Vagina (tissue), 2 donors: ENCODE results near the gene RFK.

Source experiments
- POLR2AphosphoS5 ChIP-seq, 2 donors: sonication (generic); formaldehyde crosslinking; IDR thresholded peaks; one replicate each; pipeline ENCODE4 v1.9.0; 2017; ENCODE audit warnings: antibody characterized with exemption in 2 of 2, mild to moderate bottlenecking in 2 of 2, low read depth in 1 of 2; ENCODE audit not compliant: insufficient read depth in 1 of 2
- TF ChIP-seq, protein P1 (sequence below), 3 experiments: fragments of 450-650 bp in 2 of 3; fragments of 200-600 bp in 1 of 3; sonication (generic) in 1 of 3; IDR thresholded peaks; one replicate each; pipeline ENCODE4 v1.5.1; 2017 to 2019; ENCODE audit warnings: antibody characterized with exemption in 3 of 3, mild to moderate bottlenecking in 2 of 3, moderate library complexity in 2 of 3

DNA sequence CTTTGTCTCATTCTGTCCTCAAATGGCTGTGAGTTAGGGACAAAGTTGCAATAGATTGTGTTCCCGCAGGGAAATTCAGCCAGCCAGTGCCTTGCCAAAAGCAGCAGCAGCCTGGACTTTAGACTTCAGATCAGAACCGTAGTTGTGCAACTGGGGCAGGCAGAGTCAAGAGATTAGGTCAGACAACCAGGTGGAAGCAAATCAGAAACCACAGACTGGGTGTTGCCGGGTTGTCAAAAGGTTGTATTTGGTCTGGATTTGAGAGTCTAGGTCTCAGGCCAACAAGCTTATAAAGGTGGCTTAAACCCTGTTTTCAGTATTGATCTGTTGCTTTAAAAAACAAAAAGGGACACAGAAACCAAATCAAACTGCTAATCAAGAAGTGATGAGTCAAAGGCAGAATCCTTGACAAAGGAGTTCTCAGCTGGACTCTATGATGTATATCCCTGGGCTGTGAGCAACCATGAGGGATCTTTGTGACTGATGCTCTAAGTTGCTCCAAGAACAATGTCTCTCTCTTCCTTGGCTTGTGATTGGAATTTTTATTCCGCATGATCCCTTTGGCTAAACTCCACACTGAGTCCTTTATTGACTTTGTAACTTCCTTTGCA, 20.9 kb downstream of the RFK start:
- no peak for TF ChIP-seq POLR2AphosphoS5 (IDR thresholded peaks at IDR 0.05; ENCODE audit: insufficient read depth in 1 of 2, low read depth in 1 of 2)
- TF ChIP-seq, protein P1, sequence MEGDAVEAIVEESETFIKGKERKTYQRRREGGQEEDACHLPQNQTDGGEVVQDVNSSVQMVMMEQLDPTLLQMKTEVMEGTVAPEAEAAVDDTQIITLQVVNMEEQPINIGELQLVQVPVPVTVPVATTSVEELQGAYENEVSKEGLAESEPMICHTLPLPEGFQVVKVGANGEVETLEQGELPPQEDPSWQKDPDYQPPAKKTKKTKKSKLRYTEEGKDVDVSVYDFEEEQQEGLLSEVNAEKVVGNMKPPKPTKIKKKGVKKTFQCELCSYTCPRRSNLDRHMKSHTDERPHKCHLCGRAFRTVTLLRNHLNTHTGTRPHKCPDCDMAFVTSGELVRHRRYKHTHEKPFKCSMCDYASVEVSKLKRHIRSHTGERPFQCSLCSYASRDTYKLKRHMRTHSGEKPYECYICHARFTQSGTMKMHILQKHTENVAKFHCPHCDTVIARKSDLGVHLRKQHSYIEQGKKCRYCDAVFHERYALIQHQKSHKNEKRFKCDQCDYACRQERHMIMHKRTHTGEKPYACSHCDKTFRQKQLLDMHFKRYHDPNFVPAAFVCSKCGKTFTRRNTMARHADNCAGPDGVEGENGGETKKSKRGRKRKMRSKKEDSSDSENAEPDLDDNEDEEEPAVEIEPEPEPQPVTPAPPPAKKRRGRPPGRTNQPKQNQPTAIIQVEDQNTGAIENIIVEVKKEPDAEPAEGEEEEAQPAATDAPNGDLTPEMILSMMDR (IDR thresholded peaks at IDR 0.05) = no peak
